Middle frontal gyrus (tissue), 1 donor: ENCODE results near the gene RAB31.
"Not testable (repeated sequence)": the region's sequence is repeated elsewhere in the genome, so short reads cannot be mapped to it uniquely, and the experiment has no call there.

ENCODE experiments used
- DNase-seq: peaks from one replicate; pipeline ENCODE4 v3.0.0-alpha.2; 2015; ENCODE audit warnings: low spot score; ENCODE audit errors: extremely low spot score

RAB31 gene

DNA sequence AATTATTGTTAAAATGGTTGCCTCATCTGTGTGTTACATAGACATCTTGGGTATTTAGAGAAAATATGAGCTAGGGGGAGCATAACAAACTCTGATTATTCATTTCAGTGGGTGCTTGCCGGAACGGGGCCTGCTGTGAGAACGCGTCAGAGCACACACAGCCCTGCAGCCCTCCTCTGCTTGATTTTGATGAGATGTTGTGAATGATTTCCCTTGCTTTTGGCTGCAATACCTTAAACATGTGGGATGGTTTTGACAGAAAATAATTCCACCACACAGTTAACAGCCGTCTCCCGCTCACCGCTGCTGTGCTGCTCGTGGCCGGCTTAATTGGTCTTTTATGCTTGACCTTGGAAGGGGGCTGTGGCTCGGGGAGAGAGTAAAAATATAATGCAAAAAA lies 127.7 kb downstream of the RAB31 start:
- no peak for DNase-seq

- no peak for DNase-seq
These were observed 130.2 kb downstream of the RAB31 start for GRCh38 chr18:9838144-9838877.

DNA sequence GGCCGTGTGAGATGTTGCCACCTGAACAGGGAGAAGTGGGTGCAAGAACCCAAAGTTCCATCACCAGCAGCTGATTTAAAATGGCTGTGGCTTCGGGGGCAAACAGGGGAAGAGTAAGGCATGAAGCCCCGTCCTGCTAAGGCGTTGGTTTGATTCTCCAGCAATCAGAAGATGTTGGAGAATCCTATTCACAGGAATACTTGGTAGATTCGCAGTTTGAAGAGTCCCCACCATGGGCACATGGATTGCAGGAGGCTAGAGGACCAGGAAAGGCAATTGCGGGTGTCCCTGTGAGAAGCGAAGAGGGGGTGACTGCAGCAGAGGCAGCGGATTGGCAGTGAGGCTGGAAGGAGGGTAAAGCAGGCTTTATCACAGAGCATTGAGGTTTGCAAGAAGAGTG lies 131.1 kb downstream of the RAB31 start:
- DNase-seq = no peak

DNA sequence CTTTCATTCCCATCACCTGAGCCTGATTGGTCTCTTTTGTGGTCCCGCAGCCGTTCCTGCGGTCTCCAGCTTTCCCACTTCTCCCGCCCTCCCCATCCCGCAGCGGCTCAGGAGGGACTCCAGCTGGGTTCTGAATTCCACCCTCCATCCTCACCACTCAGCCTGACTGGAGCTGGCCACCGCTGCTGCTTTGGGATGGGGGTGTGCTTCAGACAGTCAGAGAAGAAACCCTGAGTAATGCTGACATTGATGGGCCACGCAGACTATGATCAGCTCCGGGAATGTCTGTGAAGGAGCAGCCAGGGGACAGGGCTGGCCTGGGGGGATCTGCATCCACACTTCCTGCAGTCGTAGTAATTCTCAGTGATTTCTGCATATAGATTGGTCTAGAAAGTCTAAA lies 131.8 kb downstream of the RAB31 start:
- no peak for DNase-seq

- no peak for DNase-seq
These were observed 133.7 kb downstream of the RAB31 start for GRCh38 chr18:9841752-9842151.

DNA sequence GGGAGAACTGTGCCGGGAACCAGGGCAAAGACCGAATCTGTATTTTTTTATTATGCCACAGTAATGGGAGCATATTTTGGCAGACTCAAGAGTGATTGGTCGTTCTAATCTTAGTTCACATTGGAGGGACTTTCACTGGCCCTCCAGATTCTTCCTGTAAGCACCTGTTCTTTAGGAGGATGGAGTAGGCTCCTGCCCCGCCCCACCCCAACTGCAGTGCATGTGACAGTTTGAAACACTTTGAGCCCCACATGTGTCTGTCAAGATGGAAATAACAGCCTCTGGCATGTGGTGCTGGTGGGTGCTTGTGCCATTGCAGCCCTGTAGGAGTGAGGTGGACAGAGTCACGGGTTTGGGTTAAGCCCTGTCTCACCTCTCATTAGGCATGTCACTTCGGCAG lies 134.3 kb downstream of the RAB31 start:
- no peak for DNase-seq

DNA sequence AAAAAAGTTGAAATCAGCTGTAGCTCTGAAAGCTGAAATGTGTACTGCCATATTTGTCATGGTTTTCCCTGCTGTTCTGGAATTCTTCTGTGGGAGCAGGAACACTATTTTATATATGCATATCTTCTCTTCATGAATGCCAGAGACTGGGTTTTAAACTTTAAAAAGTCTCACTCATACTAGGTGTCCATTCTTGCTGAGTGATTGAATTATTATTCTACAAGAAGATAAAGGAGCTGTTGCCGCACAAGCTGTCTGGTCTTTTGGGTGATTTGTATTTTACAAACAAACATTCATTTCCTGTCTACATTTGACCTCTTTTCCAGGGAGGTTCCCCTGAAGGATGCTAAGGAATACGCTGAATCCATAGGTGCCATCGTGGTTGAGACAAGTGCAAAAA lies 137.2 kb downstream of the RAB31 start:
- no peak for DNase-seq

GRCh38 chr18:9846162-9846925 lies 138.2 kb downstream of the RAB31 start:
- DNase-seq = no peak

- no peak for DNase-seq
These were observed 140.2 kb downstream of the RAB31 start for GRCh38 chr18:9848170-9848879.

DNA sequence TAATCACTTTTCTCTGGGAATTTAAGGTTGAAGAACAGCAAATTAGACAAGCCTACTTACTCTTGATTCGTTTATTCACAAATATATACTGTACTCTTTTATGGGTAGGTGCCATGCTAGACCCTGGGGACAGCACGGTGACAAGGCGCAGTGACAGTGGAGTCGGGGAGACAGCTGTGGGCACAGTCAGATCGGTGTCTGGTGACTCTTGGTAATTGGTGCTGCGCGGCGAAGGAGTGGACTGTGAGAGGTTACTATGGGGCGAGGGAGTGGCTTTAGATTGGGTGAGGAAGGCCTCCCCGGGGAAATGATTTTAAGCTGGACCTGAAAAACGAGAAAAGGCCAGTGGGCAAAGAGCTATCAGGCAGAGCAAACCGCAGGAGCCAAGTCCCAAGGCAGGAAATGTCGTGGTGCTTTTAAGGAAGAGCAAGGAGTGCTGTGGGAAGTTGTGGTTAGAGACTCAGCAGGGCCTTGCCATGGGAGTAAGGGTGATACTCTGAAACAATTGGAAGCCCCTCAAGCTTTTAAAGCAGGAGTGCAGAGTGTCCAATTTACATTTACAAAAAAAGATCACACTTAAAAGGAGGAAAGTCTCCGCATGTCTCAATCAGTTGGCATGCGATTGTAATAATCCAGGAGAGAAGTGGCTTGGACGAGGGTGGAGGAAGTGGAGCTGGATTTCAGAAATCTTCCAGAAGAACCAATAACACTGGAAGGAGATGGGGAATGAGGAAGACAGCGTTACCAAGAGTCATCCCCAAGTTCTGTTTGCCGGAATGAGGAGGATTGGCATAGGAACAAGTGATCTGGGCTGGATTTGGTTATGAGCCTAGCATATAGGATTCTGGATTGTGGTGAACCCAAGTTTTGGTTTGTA lies 141.5 kb downstream of the RAB31 start:
- DNase-seq = no peak

GRCh38 chr18:9850309-9850708 lies 142.2 kb downstream of the RAB31 start:
- no peak for DNase-seq

GRCh38 chr18:9851511-9851910 lies 143.4 kb downstream of the RAB31 start:
- no peak for DNase-seq

- no peak for DNase-seq
These were observed 144.4 kb downstream of the RAB31 start for GRCh38 chr18:9852266-9853081.

- DNase-seq = no peak
These were observed 146.9 kb downstream of the RAB31 start for GRCh38 chr18:9854801-9855676.

DNA sequence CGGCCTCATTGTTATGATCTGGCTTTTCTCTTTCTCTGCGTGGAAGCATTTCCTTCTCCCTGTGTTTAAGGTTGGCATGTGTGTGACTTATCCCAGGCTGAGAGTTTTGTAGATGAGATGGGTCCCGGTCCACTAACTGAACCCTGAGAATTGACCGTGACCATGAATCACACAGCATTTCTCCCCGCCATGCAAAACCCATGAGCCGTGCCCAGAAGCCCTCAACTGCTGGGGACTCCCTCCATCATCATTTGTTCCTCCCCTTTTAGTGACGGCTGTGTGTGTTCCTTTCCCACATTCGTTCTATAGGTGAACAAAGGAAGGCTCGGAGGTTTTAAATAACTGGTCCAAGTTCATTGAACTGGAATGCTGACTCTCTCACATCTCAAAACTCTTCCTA lies 147.6 kb downstream of the RAB31 start:
- no peak for DNase-seq

- no peak for DNase-seq
These were observed 148.0 kb downstream of the RAB31 start for GRCh38 chr18:9856092-9856491.

DNA sequence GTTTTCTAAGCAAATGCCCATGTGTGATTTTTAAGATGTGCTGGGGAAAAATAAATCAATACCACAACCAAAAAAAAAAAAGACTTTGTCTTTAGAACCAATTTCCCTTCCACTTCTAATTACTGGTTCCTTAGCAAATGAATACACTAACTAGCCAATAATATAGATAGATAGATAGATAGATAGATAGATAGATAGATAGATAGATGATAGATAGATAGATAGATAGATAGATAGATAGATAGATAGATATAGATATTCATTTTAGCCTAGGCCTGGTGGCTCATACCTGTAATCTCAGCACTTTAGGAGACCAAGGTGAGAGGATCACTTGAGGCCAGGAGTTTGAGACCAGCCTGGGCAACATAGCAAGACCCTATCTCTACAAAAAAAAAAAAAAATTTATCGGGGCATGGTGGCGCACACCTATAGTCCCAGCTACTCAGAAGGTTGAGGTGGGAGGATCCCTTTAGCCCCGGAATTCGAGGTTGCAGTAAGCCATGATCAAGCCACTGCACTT lies 149.4 kb downstream of the RAB31 start:
- DNase-seq = not testable (repeated sequence)

DNA sequence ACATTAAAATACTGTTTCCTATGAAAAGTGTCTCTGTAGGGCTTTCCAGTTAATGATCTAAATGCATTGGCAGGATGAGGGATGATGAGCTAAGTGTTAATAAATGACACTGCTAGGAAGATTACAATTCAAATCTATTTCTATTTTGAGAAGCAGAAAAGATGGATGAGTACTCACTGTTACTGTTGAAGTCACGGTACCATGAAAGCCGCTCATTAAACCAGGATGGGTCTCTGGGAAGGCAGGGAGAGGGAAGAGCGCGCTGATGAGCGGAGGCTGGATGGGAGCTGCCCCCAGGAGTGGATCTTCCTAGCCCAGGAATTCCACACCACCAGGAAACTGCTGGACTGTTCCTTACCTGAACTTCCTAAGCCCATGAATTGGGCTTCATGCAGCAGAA lies 150.5 kb downstream of the RAB31 start:
- no peak for DNase-seq

- DNase-seq = no peak
These were observed 151.1 kb downstream of the RAB31 start for GRCh38 chr18:9859232-9859631.
